GOT3 (cell line): ENCODE data around the gene BTBD2.

Source experiments
- DNase-seq: peaks from one replicate; lab custom pipeline; 2025; ENCODE audit warnings: mixed read lengths; lab: John Stamatoyannopoulos, UW

BTBD2 gene

DNA sequence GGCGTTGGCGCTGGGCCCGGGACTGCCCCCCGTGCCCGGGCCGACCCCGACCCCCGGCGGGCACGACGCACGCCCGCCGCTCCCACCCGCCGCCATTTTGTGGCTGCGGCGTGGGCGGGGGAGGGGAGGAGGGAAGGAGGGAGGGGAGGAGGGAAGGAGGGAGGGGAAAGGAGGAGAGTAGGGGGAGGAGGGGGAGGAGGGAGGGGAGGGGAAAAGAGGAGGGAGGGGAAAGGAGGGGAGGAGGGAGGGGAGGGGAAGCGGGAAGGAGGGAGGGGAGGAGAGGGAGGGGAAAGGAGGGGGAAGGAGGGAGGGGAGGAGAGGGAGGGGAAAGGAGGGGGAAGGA, at the start of gene BTBD2:
BTBD2 (minus strand) TSS at position 107 of the 343 bp plus-strand sequence; CDS start at position 96, 11 bp downstream.
- no peak for DNase-seq

DNA sequence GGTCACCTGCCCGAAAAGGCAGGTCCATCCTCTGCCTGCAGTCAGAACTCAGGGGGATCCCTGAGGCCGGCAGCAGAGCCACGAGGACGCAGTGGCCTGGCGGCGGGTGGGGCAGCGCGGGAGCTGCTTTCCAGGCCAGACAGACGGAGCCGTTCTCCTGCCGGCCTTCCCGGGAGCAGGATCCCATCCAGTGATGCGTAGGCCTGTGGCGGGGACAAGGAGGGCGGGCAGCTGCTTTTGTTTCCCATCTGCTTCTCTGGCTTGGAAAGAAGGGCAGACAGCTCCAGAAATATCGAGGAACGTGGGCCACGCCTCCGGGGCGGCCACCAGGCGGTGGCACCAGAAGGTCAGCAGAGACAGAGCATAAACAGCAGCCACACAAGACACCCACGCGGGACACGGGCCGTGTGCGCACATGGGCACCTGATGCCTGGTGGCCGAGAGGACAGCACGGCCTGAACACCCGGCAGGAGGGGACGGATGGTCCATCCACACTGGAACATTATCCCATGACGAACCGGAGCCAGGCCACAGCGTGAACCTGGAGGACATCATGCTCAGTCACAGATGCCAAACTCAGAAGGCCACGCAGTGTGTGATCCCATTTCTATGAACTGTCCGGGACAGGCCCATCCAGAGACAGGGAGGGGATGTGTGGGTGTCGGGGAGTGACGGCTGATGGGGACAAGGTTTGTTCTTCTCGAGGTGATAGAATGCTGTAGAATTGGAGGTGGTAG, 49.4 kb upstream of the BTBD2 start:
- DNase-seq = no peak

GRCh38 chr19:2064395-2064787, 48.9 kb upstream of the BTBD2 start:
- no peak for DNase-seq

- DNase-seq = no peak
Measured at GRCh38 chr19:2063824-2064223, 48.3 kb upstream of the BTBD2 start.

GRCh38 chr19:2062770-2063169, 47.3 kb upstream of the BTBD2 start:
- no peak for DNase-seq

DNA sequence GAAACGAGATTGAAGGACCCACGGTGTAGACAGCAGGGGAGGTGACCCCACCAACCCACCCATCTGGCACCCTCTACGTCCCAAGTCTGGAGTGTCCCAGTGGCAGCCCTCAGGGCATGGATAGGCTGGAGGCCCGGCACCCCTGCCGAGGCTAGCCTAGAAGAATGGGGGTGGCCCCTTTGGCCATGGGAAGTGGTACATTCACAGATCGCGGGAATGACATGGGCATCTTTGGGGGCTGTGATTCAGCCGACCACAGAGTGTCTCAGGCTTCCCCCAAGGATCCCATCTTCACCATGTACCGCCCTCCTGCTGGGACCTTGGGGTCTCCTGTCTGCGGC, 46.8 kb upstream of the BTBD2 start:
- DNase-seq = no peak

DNA sequence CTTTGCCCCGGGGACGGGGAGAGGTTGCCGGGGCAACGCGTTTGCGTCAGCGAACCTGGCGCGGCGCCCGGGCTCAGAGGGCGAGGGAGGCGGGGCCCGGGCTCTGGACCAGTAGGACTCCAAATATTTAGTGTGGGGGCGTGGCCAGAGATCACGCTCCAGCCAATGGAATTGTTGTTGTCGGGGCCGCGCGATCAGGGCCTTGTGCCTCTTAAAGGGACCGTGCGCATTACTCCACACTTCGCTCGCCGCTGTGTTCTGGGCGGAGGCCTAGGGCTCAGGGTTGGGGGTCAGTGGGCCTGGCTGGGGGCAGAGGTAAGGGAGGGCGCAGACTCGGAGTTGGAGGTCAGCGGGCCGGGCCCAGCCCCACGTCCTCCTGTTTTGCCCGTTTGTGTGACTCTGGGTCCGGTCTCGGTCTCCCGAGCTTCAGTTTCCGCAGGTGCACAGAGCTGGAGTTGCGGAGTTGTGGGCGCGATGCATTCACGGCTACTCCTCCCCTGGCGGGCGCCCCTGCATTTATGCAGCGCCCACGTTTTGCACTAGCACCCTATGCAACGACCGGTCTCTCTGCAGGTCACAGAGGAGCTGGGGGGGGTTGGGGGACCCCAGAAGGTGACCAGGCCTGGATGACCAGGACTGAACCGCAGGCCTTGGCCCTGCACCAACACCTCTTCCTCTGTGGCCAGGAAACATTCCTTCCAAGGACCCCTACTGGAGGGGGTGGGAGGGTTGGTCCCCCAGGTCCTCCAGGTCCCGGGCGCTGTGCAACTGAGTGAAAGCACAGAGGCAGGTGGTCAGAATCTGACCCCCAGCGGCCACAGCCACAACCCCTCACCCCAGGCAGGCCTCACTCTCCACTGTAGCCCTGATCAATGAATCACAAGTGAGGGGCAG, 46.2 kb upstream of the BTBD2 start:
- peak; percentile 94 for DNase-seq

- peak; percentile 61 for DNase-seq
Measured at GRCh38 chr19:2060884-2061494, 45.5 kb upstream of the BTBD2 start.

DNA sequence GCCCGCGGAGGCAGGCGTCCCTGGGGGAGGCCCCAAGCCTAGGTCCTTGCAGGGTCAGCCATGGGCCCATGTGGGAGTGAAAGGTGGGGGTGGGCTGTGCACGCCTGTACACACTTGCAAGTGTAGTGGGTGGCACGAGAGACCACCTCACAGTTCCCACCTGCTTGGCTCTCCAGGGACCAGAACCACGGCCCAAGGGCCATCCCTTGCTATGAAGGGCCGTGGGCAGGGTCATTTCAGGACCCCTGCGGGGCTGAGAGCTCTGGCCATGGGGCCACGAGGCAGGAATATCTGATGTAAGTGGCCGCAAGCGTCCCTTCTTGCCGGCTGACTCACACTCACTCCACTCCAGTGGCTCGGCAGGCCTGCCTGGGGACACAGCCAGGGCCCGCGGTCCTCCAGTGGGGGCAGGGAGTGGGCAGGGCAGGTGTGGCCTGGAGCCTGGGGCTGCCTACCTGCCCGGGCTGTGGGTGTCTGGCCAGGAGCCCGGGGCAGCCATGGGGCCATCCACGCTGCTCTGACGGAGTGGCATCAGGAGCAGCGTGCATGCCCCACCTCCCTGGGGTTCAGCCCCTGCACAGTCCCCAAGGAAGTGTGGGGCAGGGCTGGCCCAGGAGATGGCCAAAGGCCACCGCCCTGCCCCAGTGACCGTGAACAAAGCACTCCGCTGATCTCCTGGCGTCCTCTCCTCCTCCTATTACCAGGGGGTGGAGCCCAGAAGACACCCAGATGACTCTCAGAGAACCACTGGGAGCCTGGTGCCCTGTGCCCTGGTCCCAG, 44.1 kb upstream of the BTBD2 start:
- no peak for DNase-seq

DNA sequence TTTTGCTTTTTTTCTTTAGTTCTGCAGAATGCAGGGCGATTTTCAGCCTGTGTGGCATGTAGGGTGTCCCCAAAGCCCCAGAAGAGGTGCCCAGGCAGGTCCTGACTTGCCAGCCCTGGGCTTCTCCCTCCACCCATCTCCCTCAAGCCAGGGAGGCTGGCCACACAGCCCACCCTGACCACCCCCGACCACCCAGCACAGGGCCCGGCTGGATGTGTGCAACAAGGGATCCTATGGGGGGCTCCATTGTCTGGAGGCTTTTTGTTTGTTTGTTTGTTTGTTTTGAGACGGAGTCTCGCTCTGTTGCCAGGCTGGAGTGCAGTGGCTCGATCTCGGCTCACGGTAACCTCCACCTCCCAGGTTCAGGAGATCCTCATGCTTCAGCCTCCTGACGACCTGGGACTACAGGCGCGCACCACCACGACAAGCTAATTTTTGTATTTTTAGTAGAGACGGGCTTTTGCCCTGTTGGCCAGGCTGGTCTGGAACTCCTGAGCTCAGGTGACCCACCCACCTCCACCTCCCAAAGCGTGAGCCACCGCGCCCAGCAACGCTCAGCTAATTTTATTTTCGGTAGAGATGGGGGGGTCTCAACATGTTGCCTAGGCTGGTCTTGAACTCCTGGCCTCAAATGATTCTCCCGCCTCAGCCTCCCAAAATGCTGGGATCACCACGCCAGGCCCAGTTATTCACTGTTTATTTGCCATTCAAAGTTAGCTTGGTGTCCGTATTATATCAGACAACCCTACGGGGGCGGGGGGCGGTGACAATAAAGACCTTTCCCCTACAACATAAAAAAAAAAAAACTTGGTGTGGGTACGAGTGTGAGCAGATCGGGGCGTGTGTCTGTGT, 43.3 kb upstream of the BTBD2 start:
- no peak for DNase-seq

GRCh38 chr19:2057484-2058469, 42.3 kb upstream of the BTBD2 start:
- DNase-seq = no peak

DNA sequence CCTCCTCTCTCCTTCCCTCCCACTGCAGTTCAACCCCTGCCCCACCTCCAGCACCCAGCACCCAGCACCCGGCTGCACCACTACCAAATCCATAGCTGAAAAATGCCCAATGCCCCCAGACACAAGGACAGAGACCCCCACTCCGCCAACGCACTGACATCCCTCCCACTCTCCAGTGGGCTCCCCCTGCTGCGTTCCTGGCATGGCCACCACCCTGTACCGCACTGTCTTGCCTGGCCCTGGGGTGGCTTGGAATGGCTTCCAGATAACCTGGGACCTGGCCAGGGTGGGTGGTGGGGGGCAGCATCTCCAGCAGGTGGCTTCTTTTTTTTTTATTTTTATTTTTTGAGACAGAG, 41.3 kb upstream of the BTBD2 start:
- no peak for DNase-seq

- DNase-seq = no peak
Measured at GRCh38 chr19:2055931-2056836, 40.7 kb upstream of the BTBD2 start.

- no peak for DNase-seq
Measured at GRCh38 chr19:2054763-2055162, 39.2 kb upstream of the BTBD2 start.

DNA sequence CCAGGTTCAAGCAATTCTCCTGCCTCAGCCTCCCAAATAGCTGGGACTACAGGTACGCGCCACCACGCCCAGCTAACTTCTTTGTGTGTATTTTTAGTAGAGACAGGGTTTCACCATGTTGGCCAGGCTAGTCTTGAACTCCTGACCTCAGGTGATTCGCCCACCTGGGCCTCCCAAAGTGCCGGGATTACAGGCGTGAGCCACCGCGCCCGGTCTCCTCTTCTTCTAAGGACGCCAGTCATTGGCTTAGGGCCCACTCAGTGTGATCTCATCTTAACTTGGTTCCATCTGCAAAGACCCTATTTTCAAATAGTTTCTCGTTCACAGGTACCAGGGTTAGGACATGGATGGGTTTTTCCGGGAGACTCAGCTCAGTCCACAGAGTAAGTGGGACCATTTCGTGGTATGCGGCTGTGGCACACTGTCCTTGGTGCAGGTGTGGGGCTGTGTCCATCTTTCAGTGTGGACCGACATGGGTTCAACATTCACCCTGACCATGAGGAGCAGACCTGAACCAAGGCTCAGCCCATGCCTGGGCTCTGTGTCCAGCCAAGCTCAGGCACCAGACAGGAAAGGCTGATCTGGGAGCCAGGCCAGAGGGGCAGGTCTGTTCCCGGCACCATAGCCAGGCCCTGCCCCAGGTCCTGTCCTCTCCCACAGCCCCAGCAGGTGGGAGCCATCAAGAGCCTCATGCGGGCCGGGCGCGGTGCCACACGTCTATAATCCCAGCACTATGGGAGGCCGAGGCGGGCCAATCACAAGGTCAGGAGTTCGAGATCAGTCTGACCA, 38.3 kb upstream of the BTBD2 start:
- DNase-seq = no peak

GRCh38 chr19:2051773-2052704, 36.5 kb upstream of the BTBD2 start:
- DNase-seq = no peak
